GM19351 (cell line): ENCODE measurements around the gene CTBP2.
"Not testable (repeated sequence)": the region's sequence is repeated elsewhere in the genome, so short reads cannot be mapped to it uniquely, and the experiment has no call there.

Experiments used
- ATAC-seq: cut with Tn5 transposase; IDR thresholded peaks from one replicate; pipeline ENCODE4 v1.9.1; 2021; ENCODE audit warnings: mild to moderate bottlenecking, moderate library complexity; ENCODE audit not compliant: unreplicated experiment

Gene CTBP2

GRCh38 chr10:125093199-125093973 lies 67.0 kb downstream of the CTBP2 start:
- no peak for ATAC-seq

- no peak for ATAC-seq
Observed at GRCh38 chr10:125092564-125093031, 67.8 kb downstream of the CTBP2 start.

GRCh38 chr10:125091891-125092290 lies 68.5 kb downstream of the CTBP2 start:
- ATAC-seq, result no peak

- no peak for ATAC-seq
Observed at GRCh38 chr10:125089469-125089868, 70.9 kb downstream of the CTBP2 start.

GRCh38 chr10:125087897-125088215 lies 72.5 kb downstream of the CTBP2 start:
- ATAC-seq, result no peak

GRCh38 chr10:125087191-125087896 lies 73.0 kb downstream of the CTBP2 start:
- no peak for ATAC-seq

GRCh38 chr10:125086691-125087090 lies 73.7 kb downstream of the CTBP2 start:
- no peak for ATAC-seq

- no peak for ATAC-seq
Observed at GRCh38 chr10:125085258-125086054, 74.9 kb downstream of the CTBP2 start.

GRCh38 chr10:125084614-125085257 lies 75.6 kb downstream of the CTBP2 start:
- no peak for ATAC-seq

- no peak for ATAC-seq
Observed at GRCh38 chr10:125084191-125084613, 76.2 kb downstream of the CTBP2 start.

GRCh38 chr10:125083576-125083920 lies 76.8 kb downstream of the CTBP2 start:
- no peak for ATAC-seq

GRCh38 chr10:125082881-125083575 lies 77.3 kb downstream of the CTBP2 start:
- ATAC-seq, result no peak

GRCh38 chr10:125082471-125082870 lies 77.9 kb downstream of the CTBP2 start:
- ATAC-seq, result not testable (repeated sequence)

GRCh38 chr10:125081931-125082330 lies 78.4 kb downstream of the CTBP2 start:
- ATAC-seq, result no peak

- no peak for ATAC-seq
Observed at GRCh38 chr10:125080984-125081383, 79.4 kb downstream of the CTBP2 start.

- ATAC-seq, result no peak
Observed at GRCh38 chr10:125080296-125080695, 80.1 kb downstream of the CTBP2 start.

GRCh38 chr10:125079091-125079600 lies 81.2 kb downstream of the CTBP2 start:
- ATAC-seq, result no peak

- no peak for ATAC-seq
Observed at GRCh38 chr10:125076891-125077541, 83.3 kb downstream of the CTBP2 start.

- no peak for ATAC-seq
Observed at GRCh38 chr10:125076121-125076825, 84.1 kb downstream of the CTBP2 start.
